ENCODE data around the gene ARHGAP45.

DNA sequence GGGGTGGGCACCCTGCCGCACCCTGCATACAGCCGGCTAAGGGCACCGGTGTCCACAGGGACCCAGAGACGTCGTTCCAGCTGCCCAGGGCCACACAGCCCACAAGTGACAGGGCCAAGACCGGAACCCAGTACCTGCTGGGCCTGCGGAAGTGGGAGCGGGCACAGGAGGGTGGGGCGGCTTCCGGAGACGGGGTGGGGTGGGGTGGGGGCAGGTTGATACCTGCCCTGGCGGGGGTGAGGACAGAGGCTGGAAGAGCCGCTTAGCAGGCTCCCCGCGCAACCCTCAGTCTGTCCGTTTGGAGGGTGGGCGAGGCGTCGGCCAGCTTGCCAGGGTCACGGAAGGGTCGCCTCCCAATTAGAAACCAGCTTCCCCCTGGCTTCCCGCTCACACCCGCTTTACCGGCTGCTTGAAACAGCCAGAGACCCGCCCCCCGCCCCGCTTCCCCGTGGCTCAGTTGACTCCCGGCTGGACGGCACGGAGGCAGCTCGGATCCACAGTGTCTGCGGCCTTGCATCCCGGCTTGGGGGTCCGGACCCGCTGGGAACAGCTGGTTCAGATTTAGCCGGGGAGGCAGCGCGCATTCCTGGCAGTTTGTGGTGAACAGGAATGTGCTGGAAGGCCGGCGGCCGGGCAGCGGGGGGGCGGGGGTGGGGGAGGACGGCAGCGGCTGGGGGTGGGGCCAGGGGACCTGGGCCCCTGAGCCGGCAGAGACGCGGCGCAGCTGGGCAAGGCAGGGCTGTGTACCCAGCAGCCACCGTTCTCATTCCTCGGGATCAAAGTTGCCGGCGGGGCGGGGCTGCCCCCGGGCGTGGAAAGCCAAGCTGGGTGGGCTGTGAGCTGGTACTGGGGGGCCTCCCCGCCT, 38.7 kb upstream of the ARHGAP45 start:
- no peak for TF ChIP-seq EZH2 (IDR thresholded peaks at IDR 0.05)
- TF ChIP-seq FOXP2 (optimal IDR thresholded peaks at IDR 0.05; ENCODE audit: control extremely low read depth, extremely low read length, insufficient read depth) = no peak
